GM18907 (cell line): ENCODE results near the gene TFPT.

Experiments
- ATAC-seq: cut with Tn5 transposase; IDR thresholded peaks from one replicate; pipeline ENCODE4 v1.9.1; 2021; ENCODE audit warnings: mild to moderate bottlenecking, moderate library complexity; ENCODE audit not compliant: unreplicated experiment

TFPT gene

DNA sequence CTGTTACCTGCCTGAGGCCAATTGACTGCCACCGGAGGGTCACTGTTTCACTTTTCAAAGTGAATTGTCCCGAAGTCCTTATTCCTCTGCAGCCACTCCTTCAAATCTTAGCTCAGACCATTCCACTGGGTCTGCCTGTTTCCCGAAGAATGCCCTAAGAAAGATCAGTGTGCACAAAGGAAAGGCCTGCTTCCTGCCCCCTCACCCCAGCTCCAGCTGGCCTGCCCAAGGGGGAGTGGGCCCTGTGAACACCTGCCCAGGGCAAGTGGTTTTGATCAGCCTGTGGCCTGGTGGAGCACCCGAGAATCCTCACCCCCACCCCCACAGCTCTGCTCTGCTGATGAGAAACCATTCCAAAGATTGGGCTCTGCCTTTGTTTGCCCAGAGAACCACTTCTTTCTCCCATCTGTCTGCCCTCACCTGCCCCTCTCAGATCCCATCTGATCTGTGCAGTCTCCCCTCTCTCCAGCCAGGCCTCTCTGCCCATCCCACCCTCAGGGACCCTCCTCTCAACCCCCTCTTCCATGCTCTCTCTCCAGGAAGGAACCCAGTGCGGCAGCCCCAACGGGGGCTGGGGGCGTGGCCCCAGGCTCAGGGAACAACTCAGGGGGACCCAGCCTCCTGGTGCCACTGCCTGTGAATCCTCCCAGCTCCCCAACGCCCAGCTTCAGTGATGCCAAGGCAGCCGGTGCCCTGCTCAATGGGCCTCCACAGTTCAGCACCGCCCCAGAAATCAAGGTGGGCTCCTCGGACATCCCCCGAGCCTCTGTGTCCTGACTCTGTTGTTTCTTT, 33.8 kb upstream of the TFPT start:
- ATAC-seq: no peak

DNA sequence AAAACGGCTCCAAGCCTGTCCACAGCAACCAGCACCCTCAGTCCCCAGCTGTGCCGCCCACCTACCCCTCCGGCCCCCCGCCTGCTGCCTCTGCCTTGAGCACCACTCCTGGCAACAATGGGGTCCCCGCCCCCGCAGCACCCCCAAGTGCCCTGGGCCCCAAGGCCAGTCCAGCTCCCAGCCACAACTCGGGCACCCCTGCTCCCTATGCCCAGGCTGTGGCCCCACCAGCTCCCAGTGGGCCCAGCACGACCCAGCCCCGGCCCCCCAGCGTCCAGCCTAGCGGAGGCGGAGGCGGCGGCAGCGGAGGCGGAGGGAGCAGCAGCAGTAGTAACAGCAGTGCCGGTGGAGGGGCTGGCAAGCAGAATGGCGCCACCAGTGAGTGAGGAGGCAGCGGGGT, 32.7 kb upstream of the TFPT start:
- no peak for ATAC-seq

DNA sequence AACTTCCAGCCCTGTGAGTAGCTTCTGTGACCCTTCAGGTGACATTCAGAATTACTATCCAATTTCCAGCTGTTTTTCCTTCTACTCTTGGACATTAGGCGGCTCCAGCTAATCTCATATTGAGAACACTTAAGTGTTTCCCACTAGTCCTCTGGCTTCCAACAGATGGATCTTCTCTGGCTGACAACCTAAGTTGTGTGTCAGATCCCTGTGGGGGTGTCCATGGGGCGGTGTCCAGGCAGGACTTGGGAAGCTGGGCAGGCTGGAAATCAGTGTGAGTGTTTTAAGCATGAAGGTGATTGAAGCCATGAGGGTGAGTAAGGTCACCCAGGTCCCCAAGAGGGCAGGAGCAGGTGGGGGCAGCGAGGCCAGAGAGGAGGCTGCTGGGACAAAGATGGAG, 32.2 kb upstream of the TFPT start:
- no peak for ATAC-seq

DNA sequence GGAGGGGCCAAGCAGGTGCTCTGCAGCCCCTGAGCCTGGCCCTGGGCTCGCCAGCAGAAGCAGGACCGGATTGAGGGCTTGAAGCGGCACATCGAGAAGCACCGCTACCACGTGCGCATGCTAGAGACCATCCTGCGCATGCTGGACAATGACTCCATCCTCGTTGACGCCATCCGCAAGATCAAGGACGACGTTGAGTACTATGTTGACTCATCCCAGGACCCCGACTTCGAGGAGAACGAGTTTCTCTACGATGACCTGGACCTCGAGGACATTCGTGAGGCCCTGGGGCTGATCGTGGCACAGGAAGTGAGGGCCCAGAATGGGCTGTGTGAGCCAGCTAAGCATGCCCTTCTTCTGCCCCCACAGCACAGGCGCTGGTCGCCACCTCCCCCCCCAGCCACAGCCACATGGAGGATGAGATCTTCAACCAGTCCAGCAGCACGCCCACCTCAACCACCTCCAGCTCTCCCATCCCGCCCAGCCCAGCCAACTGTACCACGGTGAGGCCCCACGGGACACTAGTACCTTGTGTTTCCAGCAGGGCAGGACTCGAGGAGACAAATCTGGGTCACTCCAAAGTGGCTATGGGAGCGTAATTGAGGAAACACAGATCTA, 30.2 kb upstream of the TFPT start:
- ATAC-seq: no peak

DNA sequence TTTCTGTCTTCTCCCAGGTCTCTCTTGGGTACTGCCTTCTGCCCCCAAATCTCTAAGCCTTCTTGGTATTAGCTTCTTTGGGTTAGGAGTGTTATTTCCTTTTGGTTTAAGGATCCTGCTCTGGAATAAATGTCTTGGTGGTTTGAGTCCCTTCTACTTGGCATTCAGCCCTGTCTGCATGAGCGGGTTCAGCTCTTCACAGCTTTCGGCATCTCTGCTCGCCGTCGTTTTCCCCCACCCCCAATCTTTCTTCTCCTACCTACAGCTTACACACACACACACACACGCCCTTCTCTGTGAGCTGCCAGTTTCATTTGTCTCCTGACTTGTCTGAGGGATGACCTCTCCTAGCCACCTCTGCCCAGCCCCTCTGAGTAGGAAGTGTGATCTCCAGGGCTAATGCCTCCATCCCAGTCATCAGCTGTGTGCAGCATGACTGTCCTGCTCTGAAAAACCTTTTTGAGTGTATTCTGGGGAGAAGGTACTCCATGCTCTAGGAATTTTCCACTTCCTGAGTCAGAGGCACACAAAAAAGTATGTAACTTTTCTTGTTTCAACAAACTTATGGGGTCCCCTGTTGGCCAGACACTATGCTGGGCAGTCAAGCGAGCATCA, 26.8 kb upstream of the TFPT start:
- no peak for ATAC-seq

DNA sequence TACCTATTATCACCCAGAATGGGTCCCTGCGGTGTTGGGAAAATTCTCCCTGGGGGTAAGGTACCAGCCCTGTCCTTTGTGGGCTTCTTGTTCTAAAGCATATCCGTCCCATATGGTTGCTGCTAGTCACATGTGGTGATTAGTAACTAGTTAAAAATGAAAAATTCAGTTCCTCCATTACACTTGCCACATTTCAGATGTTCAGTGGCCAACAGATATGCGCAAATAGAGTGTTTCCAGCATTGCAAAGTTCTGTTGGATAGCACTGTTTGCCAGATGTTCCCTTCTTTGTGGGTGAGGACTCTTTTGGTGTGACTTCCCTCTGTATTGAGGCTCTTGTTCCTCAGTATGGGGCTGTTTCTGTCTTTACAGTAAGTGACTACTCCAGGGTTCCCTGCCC, 25.9 kb upstream of the TFPT start:
- no peak for ATAC-seq

DNA sequence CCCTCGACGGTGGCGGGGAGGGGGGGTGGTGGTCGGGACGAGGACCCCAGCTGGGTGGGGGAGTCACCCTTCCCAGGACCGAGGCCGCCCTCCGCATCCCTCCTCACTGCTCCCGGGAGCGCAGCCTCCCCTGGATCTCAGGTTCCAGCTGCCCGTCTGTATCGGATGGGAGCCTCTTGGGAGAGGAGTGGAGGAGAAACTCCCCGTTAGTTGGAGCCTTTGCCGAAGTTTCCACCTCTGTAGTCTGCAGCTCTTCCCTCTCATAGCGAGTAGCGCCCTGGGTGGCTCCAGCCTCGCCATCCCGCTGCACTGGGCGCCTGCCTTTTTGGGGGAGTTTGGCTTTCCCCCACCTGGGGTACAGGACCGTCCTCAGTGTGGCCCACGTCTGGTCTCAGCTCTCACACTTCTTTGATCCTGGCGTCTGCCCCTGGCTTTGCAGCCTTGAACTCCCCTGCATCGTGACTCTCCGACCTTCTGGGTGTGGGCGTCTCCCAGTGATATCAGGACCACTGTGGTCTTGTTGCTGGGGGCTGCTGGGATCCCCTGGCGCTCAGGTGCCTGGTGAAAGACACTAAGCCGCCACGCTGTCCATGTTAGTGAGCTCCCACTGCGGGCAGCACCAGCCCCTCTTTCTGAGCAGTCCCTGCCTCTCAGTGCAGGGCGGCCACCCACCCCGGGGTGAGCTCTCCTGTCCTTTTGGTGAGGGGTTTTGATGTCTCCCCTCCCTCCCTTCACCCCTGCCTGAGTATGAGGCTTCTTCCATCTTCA, 23.2 kb upstream of the TFPT start:
- ATAC-seq: no peak

DNA sequence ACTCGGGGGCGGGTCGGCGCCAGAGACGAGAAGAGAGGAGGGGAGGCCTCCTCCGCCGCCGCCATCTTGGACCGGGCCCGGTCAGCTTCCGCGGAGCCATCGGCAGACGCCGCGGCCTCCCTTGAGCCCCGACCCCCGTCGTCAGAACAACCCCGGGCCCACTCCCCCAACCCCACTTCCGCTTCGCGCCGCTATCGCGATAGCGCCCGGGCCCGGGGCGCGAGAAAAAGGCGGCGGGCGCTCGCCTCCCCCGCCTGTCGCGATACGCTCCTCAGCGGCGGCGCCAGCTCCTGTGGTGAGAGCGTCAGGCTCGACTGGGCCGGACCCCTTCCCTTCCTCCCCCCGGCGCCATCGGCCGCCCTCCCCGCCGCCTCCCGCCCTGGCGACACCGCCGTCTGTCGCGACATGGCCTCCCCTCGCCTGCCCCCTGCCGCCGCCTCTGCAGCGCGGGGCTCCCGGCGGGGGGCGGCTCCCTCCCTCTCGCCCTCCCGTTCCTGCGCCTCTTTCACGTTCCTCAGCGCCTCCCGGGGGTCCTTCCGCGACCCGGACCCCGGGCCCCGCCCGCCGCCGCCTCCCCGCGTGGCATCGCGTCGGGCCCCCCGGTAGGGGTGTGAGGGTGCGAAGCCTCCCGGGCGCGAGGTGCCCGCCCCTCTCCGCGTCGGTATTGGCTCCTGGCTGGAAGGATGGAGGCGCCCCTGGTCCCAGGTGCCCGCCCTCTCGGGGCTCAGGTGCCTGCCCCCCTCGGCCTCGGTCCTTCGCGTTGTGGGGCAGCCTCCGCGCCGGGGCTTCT, 22.4 kb upstream of the TFPT start, which contains the start of gene CNOT3:
Gene CNOT3 (plus strand): TSS at position 64 of the 790 bp plus-strand sequence. CDS start 5,217 bp downstream, outside the sequence.
- no peak for ATAC-seq

DNA sequence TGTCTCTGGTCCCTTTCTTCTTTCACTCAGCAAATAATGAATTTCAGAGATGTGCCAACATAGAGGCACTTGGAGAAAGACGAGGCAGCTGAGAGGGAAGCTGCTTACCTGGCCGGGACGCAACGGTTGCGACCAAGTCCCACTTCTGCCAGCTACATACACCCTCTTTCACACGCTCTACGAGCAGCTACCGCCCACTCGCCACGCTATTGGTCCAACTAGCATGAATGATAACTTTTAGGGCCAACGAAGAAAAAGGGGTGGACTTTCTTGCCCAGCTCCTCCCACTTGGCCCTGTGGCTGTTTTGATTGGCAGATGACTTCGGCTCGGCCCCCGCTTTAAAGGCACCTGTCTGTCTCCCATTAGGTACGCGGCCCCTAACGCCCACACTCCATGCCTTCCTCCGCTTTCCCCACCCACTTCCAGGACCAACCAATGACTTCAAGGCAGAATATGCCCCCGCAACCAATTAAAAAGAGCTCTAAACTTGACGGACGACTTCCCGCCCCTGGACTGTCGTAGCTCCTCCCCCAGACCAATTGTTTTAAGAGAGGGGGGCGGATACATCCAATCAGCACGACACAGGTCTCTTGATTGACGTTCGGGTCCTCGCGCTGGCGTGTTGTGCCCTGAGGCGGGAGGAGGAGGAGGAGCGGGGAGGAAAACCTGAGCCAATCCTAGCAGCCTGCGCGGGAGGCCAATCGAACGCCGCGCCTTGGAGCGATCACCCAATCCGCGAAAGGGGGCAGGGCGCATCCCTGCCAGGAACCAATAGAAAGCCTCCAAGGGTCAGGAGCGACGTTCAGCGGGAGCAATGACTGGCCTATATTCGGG, 21.6 kb upstream of the TFPT start:
- peak; percentile 83 for ATAC-seq

DNA sequence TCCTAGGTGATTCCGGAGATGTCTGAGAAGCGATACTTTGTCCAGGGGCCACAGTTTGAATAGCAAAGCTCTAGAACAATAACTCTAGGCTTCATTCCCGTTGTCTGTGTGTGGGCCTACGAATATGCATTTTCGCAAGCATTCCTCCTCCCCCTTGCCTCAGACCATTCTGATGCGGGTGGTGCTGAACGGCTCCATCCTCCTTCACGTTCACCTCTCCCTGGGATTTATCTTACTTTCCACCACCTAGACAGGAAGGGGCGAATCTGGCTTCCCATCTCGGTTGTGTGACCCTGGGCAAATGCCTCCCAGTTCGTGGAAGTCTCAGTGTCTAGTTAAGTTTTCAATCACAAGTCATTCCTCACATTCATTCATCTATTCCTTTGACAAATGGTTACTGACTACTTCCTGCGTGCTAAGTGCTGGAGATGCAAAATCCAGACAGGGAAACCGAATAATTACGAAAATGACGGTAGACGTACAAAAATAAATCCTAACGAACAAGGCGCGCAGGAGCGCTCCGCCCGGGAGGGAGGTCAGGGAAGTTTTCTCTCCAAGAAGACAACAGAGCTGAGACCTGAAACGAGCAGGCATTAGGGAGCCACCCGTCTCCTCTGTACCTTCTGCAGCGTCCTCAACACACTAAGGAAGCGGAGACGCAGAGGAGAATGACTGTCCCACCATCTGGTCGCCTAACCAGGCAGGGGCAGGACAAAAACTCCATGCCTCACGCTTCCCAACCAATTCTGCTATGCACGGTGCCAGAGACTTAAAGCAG, 20.8 kb upstream of the TFPT start:
- no peak for ATAC-seq

DNA sequence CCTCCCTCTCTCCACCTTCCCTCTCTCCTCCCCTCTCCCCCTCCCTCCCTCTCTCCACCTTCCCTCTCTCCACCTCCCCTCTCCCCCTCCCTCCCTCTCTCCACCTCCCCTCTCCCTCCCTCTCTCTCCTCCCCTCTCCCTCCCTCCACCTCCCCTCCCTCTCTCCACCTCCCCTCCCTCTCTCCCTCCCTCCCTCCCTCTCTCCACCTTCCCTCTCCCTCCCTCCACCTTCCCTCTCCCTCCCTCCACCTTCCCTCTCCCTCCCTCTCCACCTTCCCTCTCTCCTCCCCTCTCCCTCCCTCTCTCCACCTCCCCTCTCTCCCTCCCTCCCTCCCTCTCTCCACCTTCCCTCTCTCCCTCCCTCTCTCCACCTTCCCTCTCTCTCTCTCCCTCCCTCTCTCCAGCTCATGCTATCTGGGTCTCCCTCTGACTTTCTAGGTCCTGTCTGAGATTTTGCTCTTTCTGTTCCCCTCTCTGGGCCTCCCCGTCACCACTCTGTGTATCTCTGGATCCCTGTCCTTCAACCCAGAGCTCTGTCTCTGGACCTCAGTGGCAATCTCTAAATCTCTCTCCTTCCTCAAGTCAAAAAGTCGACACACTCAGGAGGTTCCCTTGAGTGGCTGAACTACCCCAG, 18.6 kb upstream of the TFPT start:
- no peak for ATAC-seq

DNA sequence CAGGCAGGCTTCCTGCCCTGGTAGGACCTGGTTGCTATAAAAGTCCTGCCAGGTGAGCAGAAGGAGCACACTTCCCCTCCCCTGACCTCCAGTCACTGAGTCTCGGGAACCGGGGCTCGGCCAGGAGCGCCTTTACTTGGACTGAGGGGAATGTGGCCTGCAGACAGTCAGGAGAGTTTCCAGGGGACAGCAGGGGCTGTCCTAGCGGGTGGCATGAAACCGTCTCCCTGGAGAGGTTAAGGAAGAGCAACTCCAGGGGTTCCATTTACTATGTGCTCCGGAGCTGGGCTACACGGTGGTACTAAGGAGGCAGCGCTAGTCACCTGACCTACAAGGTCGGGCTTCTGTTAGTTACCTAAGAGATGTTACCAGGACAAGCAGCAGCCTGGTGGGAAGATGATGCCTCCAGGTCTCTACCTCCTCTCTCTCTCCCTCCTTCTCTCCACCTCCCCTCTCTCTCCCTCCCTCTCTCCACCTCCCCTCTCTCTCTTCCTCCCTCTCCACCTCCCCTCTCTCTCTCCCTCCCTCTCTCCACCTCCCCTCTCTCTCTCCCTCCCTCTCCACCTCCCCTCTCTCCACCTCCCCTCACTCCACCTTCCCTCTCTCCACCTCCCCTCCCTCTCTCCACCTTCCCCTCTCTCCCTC, 18.0 kb upstream of the TFPT start:
- no peak for ATAC-seq

DNA sequence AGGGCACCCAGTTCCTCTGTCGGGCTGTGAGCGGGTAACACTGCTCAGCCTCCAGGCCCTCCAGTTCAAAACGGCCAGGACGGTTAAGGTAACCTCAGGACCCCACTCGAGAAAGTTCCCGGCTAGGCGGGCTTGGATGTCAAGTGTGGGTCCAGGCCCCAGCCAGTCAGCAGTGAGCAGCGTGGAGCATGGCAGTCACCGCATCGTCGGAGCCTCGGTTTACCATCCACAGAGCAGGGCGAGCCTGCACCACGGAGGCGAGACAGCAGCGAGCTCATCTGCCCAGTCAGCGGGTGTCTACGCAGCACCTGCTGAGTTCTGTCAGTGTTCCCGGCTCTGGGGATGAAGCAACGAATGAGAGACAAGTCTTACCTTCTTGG, 14.2 kb upstream of the TFPT start:
- no peak for ATAC-seq

DNA sequence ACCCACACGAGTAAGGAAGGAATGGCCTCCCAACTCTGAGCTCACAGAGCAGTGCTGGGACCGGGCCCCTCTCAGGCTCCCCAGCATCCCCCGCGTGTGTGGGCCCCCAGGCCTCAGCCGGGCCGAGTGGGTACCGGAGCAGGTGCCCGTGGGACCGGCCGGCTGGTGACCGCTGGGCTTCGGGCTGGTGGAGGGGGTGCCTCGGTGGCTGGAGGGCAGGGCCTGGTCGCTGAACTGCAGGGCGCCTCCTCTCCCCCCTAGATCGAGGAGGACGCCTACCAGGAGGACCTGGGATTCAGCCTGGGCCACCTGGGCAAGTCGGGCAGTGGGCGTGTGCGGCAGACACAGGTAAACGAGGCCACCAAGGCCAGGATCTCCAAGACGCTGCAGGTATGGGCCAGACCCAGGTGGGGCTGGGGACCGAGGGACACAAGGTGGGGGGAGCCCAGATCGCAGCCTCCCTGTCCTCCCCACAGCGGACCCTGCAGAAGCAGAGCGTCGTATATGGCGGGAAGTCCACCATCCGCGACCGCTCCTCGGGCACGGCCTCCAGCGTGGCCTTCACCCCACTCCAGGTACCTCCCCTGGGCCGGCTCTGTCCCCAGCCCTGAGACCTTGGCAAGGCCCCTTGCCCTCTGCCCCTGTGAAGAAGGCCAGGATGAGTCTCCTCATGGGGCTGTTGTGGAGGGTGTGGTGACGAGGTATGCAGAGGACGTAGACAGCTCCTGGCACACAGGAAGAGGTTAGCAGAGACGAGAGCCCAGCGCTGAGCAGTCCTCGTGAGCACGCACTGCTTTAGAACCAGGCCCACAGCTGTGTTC, 13.5 kb upstream of the TFPT start:
- no peak for ATAC-seq

DNA sequence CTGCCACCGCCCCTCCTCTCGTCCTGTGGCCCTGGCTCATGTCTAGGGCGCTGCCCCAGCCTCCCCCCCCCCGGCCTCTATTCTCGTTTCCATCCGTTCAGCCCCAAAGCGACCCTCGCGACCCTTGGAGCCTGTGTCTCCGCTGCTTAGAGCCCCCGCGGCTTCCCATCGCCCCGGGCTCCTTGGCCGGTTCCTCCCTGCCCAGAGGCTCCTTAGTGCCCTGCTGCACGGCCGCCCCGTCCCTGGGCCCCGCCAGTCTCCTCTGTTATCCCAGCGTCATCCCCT, 12.9 kb upstream of the TFPT start:
- no peak for ATAC-seq

DNA sequence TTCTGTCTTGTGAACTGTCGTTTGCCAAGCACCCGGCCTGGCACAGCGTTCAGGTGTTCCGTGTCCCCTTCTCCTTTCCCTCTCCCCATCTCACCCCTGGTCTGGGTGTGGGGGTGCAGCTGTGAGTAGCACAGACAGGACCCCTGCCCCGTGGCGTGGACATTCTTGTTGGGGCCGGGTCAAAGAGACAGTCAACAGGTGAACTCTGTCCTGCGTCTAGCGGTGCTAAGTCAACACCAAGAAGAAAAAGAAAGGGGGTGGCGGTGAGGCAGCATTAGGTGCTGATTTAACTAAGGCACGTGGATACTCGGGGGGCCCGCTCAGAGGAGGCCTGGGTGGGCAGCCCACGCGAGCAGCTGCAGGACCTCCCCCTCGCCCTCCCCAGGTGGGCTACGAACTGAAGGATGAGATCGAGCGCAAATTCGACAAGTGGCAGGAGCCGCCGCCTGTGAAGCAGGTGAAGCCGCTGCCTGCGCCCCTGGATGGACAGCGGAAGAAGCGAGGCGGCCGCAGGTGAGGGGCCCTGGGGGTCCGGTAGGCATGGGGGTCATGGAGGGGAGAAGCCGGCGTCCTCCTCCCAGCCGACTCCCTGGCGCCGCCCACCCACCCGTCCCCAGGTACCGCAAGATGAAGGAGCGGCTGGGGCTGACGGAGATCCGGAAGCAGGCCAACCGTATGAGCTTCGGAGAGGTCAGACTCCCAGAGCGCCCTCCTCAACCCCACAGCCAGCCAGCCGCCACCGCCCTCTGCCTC, 12.4 kb upstream of the TFPT start:
- ATAC-seq: no peak

DNA sequence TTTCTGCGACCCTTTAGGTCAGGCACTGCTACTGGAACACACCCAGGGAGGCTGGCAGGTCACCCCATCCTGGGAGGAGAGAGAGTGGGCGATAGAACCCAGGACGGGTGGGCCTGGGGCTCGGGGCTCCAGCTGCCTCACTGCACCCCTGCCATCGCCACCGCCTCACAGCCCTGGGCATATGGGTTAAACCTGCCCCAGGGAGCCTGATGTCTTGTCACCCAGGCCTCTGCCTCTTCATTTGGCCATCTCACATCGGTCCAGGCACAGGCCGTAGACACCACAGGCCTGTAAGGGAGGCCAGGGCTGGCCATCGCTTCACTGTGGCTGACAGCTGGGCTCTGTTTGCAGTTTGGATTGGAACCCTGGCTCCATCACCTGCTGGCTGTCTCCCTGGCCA, 10.3 kb upstream of the TFPT start:
- ATAC-seq: no peak
